D721Med (cell line): Measurements from ENCODE around the gene SPPL2B.

Experiments used
- DNase-seq: peaks from one replicate; pipeline ENCODE4 v3.0.0; 2011; ENCODE audit warnings: low spot score; ENCODE audit not compliant: insufficient read length
- FAIRE-seq: peaks from 2 replicates; lab custom pipeline; 2011; peaks lifted over from hg19 to GRCh38; lab: Jason Lieb, UNC
- CTCF ChIP-seq: IDR thresholded peaks from 2 replicates; pipeline ENCODE4 v1.5.1; 2012; ENCODE audit warnings: mild to moderate bottlenecking, control low read depth; ENCODE audit not compliant: insufficient read depth; ENCODE audit errors: missing control alignments

Gene SPPL2B

GRCh38 chr19:2331601-2332246 lies 3.2 kb downstream of the SPPL2B start:
- no peak for TF ChIP-seq CTCF
- FAIRE-seq = no peak
- no peak for DNase-seq

- DNase-seq (no peak), FAIRE-seq (no peak)
- no peak for TF ChIP-seq CTCF
These were observed 4.0 kb downstream of the SPPL2B start for GRCh38 chr19:2332341-2333026.

- FAIRE-seq = no peak
These were observed 4.7 kb downstream of the SPPL2B start for GRCh38 chr19:2333027-2333806.

GRCh38 chr19:2333807-2334211 lies 5.3 kb downstream of the SPPL2B start:
- DNase-seq = no peak
- TF ChIP-seq CTCF = no peak
- no peak for FAIRE-seq

More at GRCh38 chr19:2333027-2333806, 4.7 kb downstream of the SPPL2B start:
- TF ChIP-seq CTCF = no peak
- DNase-seq = no peak

GRCh38 chr19:2334426-2334825 lies 5.9 kb downstream of the SPPL2B start:
- FAIRE-seq = no peak
- no peak for DNase-seq

More at GRCh38 chr19:2334426-2334825, 5.9 kb downstream of the SPPL2B start:
- no peak for TF ChIP-seq CTCF
